SK-N-MC (cell line): Measurements from ENCODE around the gene ITIH1.

Experiments used
- EZH2 ChIP-seq: fragments of 200-600 bp; sonication (generic); IDR thresholded peaks from one replicate; pipeline ENCODE4 v1.6.1; 2017; ENCODE audit warnings: antibody characterized with exemption
- POLR2AphosphoS5 ChIP-seq: IDR thresholded peaks from 2 replicates; pipeline ENCODE4 v1.6.1; 2012; ENCODE audit warnings: mild to moderate bottlenecking, low read depth, low read length, borderline replicate concordance

DNA sequence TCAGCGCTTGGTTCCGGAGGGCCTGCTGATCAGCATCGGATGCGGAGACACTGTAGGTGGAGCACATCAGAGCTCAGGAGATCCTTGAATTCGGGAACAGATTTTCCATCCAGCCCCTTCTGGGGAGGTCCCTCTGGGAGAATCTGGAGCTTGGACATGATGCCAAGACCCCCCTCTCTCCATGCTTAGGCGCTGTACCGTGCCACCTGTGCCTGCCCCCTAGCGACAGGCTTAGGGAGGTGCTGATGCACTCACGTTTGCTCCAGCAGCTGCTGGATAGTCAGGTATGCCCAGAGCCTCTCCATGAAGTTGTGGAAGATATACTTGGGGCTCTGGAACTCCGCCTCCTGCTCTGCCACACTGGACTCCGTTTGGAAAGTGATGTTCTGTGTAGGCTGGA is 43.3 kb downstream of the ITIH1 start:
- no peak for TF ChIP-seq EZH2
- TF ChIP-seq POLR2AphosphoS5, result no peak
